Gastrocnemius medialis (tissue), 4 donors: ENCODE measurements around the gene XPO5. TPM values are rescaled to one million over a fixed set of nuclear protein-coding genes. Genes with fewer than 3 reads are reported as not detected.

ENCODE experiments used
- ATAC-seq, 2 donors: fragments of 150-250 bp; one replicate each; pipeline ENCODE4 v1.9.1; 2016
- DNase-seq, 2 donors: peaks; one replicate each; pipeline ENCODE4 v3.0.0-alpha.2; 2019
- H3K27ac ChIP-seq, 4 donors: fragments of 200-600 bp; sonication (generic); 1 replicate in 1 of 4; 2 replicates in 3 of 4; pipeline ENCODE4 v1.5.1; 2016 to 2018; ENCODE audit warnings: mild to moderate bottlenecking in 2 of 4, moderate library complexity in 1 of 4
- H3K27me3 ChIP-seq, 3 donors: fragments of 200-600 bp; sonication (generic) in 2 of 3; 1 replicate in 1 of 3; 2 replicates in 2 of 3; pipeline versions ENCODE4 v1.5.1 to v1.6.0; 2016 to 2019; ENCODE audit warnings: mild to moderate bottlenecking in 1 of 3, moderate library complexity in 1 of 3
- H3K36me3 ChIP-seq, 2 donors: fragments of 200-600 bp; sonication (generic) in 1 of 2; one replicate each; pipeline ENCODE4 v1.5.1; 2017 to 2018
- H3K4me1 ChIP-seq, 2 donors: fragments of 200-600 bp; sonication (generic) in 1 of 2; one replicate each; pipeline ENCODE4 v1.5.1; 2016 to 2017; ENCODE audit warnings: mild to moderate bottlenecking in 2 of 2
- H3K4me3 ChIP-seq, 4 donors: fragments of 200-600 bp; sonication (generic) in 3 of 4; 1 replicate in 1 of 4; 2 replicates in 3 of 4; pipeline ENCODE4 v1.5.1; 2016 to 2019; ENCODE audit warnings: mild to moderate bottlenecking in 2 of 4
- H3K9me3 ChIP-seq, 3 donors: fragments of 200-600 bp; sonication (generic) in 2 of 3; 1 replicate in 1 of 3; 2 replicates in 2 of 3; pipeline ENCODE4 v1.5.1; 2016 to 2019
- CTCF ChIP-seq, 5 experiments: fragments of 450-650 bp in 3 of 5; fragments of 200-600 bp in 2 of 5; sonication (generic) in 2 of 5; IDR thresholded peaks in 4 of 5; conservative IDR thresholded peaks in 1 of 5; 1 replicate in 4 of 5; 2 replicates in 1 of 5; pipeline ENCODE4 v1.5.1; 2016 to 2019; ENCODE audit warnings: antibody characterized with exemption in 5 of 5, mild to moderate bottlenecking in 3 of 5, moderate library complexity in 3 of 5
- POLR2A ChIP-seq, 2 donors: fragments of 450-650 bp; IDR thresholded peaks; one replicate each; pipeline ENCODE4 v1.6.1; 2017; ENCODE audit warnings: antibody characterized with exemption in 2 of 2, mild to moderate bottlenecking in 2 of 2, moderate library complexity in 2 of 2
- in situ Hi-C, 4 donors: fragments of 200-750 bp; cut with MboI; loops; one replicate each; pipeline versions ENCODE4 v1.15.0 to v1.8.0; 2017; ENCODE audit warnings: low sequenced_read_pairs in 4 of 4
- intact Hi-C: fragments of 100-400 bp; cut with DNase I; formaldehyde crosslinking; loops from one replicate; pipeline ENCODE4 v1.15.1; 2023; ENCODE audit warnings: low total_unique reads
- total RNA-seq, 4 donors: library from RNA; depleted of rRNA; stranded (reverse); fragments of >200 nt; gene quantifications; one replicate each; pipeline versions ENCODE4 v1.1.0 to v1.2.3, GENCODE V29; 2016

Gene XPO5
- total RNA-seq, 4 donors from 2014 or later = 11.8 to 21.8 (median 16.6) TPM

- Histone ChIP-seq H3K4me1 (peaks cover 12 to 13% of the 10 kb centered on the region in 2 donors), H3K36me3 (peaks cover 0 to 49% of the 10 kb centered on the region in 2 donors), H3K9me3 (no peaks in the 10 kb centered on the region), H3K4me3 (peak overlapping the region; percentile 59 to 89 (median 73)), H3K27ac (no peak overlapping the region), H3K27me3 (peaks cover 4 to 7% (median 6%) of the 10 kb centered on the region in 3 donors)
- intact Hi-C loops (loop anchor here (5.0 kb wide), 1 partner anchor 142 kb away; the partner anchor contains the start of gene ZNF318), in situ Hi-C loops (loop anchor here in 3 of 4 donors (10.0 to 25.0 kb wide), 2 partner anchors 55 to 272 kb away; partner anchors contain the start of genes DLK2 (in 2 of the 3), DNPH1 (in 1 of the 3) and TTBK1 (in 1 of the 3))
- DNase-seq = no peak
- peak in 1 of 2 donors; percentile 8 for ATAC-seq
- no peak for TF ChIP-seq CTCF (IDR thresholded peaks at IDR 0.05 in 4 of 5, conservative IDR thresholded peaks at IDR 0.05 in 1 of 5)
- TF ChIP-seq POLR2A (IDR thresholded peaks at IDR 0.05) = no peak
Observed at GRCh38 chr6:43509142-43509983, 66.5 kb downstream of the XPO5 start.

- peaks cover 10 to 12% of the 10 kb centered on the region in 2 donors for H3K4me1 ChIP-seq
- ATAC-seq (no peak), DNase-seq (no peak)
- peaks cover 4 to 7% (median 6%) of the 10 kb centered on the region in 3 donors for H3K27me3 ChIP-seq
- no peaks in the 10 kb centered on the region for H3K9me3 ChIP-seq
- H3K4me3 ChIP-seq = no peak overlapping the region
- peaks cover 0 to 48% of the 10 kb centered on the region in 2 donors for H3K36me3 ChIP-seq
- H3K27ac ChIP-seq = no peak overlapping the region
- intact Hi-C loops (loop anchor here (5.0 kb wide), 1 partner anchor 141 kb away; the partner anchor contains the start of gene ZNF318), in situ Hi-C loops (loop anchor here in 3 of 4 donors (10.0 to 25.0 kb wide), 2 partner anchors 54 to 271 kb away; partner anchors contain the start of genes DLK2 (in 2 of the 3), DNPH1 (in 1 of the 3) and TTBK1 (in 1 of the 3))
- TF ChIP-seq POLR2A (IDR thresholded peaks at IDR 0.05) (no peak), CTCF (IDR thresholded peaks at IDR 0.05 in 4 of 5, conservative IDR thresholded peaks at IDR 0.05 in 1 of 5) (no peak)
Observed at GRCh38 chr6:43508481-43509141, 67.2 kb downstream of the XPO5 start.

- in situ Hi-C loops (loop anchor here in 3 of 4 donors (10.0 to 25.0 kb wide), 2 partner anchors 52 to 270 kb away; partner anchors contain the start of genes DLK2 (in 2 of the 3), DNPH1 (in 1 of the 3) and TTBK1 (in 1 of the 3)), intact Hi-C loops (loop anchor here (1.0 to 5.0 kb wide), 2 partner anchors 53 to 140 kb away; partner anchors contain the start of gene ZNF318)
- ATAC-seq = peak; percentile 70 to 79
- DNase-seq = peak; percentile 52 to 75
- Histone ChIP-seq H3K4me3 (no peak overlapping the region), H3K27me3 (peaks cover 4 to 7% (median 6%) of the 10 kb centered on the region in 3 donors), H3K27ac (no peak overlapping the region), H3K36me3 (peaks cover 0 to 48% of the 10 kb centered on the region in 2 donors), H3K9me3 (no peaks in the 10 kb centered on the region), H3K4me1 (peaks cover 7 to 12% of the 10 kb centered on the region in 2 donors)
- TF ChIP-seq CTCF (IDR thresholded peaks at IDR 0.05 in 4 of 5, conservative IDR thresholded peaks at IDR 0.05 in 1 of 5) (peak; percentile 83 to 98 (median 96)), POLR2A (IDR thresholded peaks at IDR 0.05) (no peak)
Observed at GRCh38 chr6:43506667-43507471, 69.0 kb downstream of the XPO5 start.

- TF ChIP-seq CTCF (IDR thresholded peaks at IDR 0.05 in 4 of 5, conservative IDR thresholded peaks at IDR 0.05 in 1 of 5) (no peak), POLR2A (IDR thresholded peaks at IDR 0.05) (no peak)
- in situ Hi-C loops (loop anchor here in 3 of 4 donors (10.0 to 25.0 kb wide), 2 partner anchors 51 to 269 kb away; partner anchors contain the start of genes DLK2 (in 2 of the 3), DNPH1 (in 1 of the 3) and TTBK1 (in 1 of the 3)), intact Hi-C loops (loop anchor here (1.0 to 5.0 kb wide), 2 partner anchors 52 to 139 kb away; partner anchors contain the start of gene ZNF318)
- DNase-seq (no peak), ATAC-seq (no peak)
- Histone ChIP-seq H3K4me3 (no peak overlapping the region), H3K27ac (no peak overlapping the region), H3K27me3 (peaks cover 4 to 7% (median 6%) of the 10 kb centered on the region in 3 donors), H3K9me3 (no peaks in the 10 kb centered on the region), H3K36me3 (peaks cover 0 to 45% of the 10 kb centered on the region in 2 donors), H3K4me1 (peaks cover 6 to 14% of the 10 kb centered on the region in 2 donors)
Observed at GRCh38 chr6:43506171-43506570, 69.7 kb downstream of the XPO5 start.
